ENCODE data around the gene ARL8B.
"Not testable (repeated sequence)": the region's sequence is repeated elsewhere in the genome, so short reads cannot be mapped to it uniquely, and the experiment has no call there.

ARL8B gene

GRCh38 chr3:5110337-5110736 lies 11.8 kb upstream of the ARL8B start:
- no peak for DNase-seq (ENCODE audit: low read depth in 2 of 2)

- DNase-seq (ENCODE audit: low read depth in 2 of 2): no peak
Observed at GRCh38 chr3:5112043-5112442, 10.0 kb upstream of the ARL8B start.

- DNase-seq (ENCODE audit: low read depth in 2 of 2): not testable (repeated sequence)
Observed at GRCh38 chr3:5113726-5114125, 8.4 kb upstream of the ARL8B start.

DNA sequence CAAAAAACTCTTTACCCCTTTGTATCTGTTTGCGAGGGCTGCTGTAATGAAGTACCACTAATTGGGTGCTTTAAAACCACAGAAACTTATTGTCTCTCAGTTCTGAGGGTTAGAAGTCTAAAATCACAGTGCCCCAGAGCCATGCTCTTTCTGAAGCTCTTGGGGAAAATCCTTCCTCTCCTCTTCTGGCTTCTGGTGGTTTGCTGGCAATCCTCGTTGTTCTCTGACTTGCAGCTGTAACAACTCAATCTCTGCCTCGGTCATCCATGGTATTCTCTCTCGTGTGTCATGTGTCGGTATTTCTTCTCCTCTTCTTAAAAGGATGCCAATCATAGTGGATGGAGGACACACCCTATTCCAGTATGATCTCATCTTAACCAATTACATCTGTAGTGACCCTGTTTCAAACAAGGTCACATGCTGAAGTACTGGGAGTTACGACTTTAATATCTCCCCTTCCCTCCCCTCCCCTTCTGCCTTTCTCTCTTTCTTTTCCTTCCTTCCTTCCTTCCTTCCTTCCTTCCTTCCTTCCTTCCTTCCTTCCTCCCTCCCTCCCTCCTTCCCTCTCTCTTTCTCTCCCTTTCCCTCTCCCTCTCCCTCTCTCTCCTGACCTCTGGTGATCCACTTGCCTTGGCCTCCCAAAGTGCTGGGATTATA lies 6.5 kb upstream of the ARL8B start:
- DNase-seq (ENCODE audit: low read depth in 2 of 2): no peak

GRCh38 chr3:5116538-5116937 lies 5.6 kb upstream of the ARL8B start:
- no peak for DNase-seq (ENCODE audit: low read depth in 2 of 2)

GRCh38 chr3:5120446-5120845 lies 1.6 kb upstream of the ARL8B start:
- DNase-seq (ENCODE audit: low read depth in 2 of 2): no peak

GRCh38 chr3:5122741-5123706 lies 932 bp downstream of the ARL8B start:
- no peak for DNase-seq (ENCODE audit: low read depth in 2 of 2)

GRCh38 chr3:5123937-5124336 lies 1.8 kb downstream of the ARL8B start:
- DNase-seq (ENCODE audit: low read depth in 2 of 2): no peak

- DNase-seq (ENCODE audit: low read depth in 2 of 2): no peak
Observed at GRCh38 chr3:5126586-5126985, 4.5 kb downstream of the ARL8B start.

DNA sequence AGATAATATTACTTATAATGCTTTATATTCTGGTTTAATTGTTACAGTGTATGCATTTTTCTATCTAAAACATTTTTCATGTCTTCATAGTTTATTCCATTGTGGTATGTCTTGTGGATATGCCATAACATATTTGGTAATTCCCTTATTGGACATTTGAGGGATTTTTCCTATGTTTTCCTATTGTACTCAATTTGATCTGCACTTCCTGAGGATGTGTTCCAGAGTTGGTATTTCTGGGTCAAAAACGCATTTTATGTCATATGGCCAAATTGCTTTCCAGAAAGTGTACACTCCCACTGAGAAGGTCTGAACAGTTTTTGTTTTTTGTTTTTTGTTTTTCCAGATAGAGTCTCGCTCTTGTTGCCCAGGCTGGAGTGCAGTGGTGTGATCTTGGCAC lies 6.8 kb downstream of the ARL8B start:
- DNase-seq (ENCODE audit: low read depth in 2 of 2): no peak

DNA sequence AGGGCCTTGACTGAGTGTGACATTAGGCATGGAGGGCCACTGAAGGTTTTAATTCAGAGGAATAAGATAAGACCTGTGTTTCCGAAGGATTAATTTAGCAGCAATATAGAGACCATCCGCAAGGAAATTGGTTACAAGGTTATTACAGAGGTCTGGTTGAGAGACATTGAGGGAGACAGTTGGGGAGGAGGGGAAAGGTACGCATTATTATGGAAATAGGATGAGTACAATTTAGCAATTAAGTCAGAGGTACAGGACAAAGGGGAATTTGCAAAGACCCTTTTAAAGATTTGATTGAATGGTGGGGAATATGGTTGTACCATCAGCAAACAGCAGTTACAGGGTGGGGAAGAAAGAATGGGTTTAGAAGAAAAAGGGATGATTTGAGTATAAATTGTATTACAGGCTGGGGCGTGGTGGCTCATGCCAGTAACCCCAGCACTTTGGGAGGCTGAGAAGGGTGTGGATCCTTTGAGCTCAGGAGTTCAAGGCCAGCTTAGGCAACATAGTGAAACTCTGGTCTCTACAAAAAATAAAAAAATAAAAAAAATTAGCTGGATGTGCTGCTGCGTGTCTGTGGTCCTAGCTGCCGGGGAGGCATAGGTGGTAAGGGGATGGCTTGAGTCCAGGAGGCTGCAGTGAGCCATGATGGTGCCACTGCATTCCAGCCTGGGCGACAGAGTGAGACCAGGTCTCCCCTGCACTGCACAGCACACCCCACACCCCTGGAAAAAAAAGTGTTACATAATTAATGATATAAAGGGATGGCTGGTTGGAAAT lies 11.3 kb downstream of the ARL8B start:
- no peak for DNase-seq (ENCODE audit: low read depth in 2 of 2)

DNA sequence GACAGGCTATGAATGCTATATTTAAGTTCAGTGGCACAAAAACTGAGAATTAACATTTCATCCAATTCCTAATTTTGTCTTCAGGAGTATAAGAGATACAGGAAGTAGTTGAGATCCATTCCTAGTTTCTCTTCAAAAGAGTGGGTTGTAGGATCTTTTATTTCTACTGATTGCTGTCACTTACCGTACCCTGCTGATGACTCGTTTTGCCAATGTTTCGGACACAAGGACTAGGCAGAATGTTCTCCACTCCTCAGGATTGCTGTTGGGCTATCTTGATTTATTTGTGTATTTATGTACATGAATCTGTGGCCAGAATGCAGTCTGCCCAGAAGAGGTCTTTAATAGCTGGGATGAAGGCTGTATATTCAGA lies 11.9 kb downstream of the ARL8B start:
- DNase-seq (ENCODE audit: low read depth in 2 of 2): no peak

DNA sequence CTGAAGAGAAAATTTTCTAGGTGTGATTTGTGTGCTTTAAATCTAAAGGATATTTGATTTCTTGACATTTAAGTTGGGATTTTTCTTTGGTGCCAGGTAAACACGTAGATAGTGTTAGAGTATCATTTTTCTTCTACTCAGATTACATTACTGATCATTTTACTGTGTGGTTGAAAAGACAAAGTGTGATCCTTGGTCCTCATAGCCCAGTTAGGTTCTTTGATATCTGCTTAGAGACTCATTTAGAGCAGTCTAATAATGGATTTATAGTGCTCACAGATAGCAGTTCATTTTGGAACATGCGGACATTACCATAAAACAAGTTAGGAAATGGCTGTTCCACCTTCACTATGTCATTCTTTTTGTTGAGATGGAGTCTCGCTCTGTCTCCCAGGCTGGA lies 12.4 kb downstream of the ARL8B start:
- no peak for DNase-seq (ENCODE audit: low read depth in 2 of 2)

GRCh38 chr3:5136211-5136918 lies 14.3 kb downstream of the ARL8B start:
- peak in 1 of 2 donors; percentile 15 for DNase-seq (ENCODE audit: low read depth in 2 of 2)

GRCh38 chr3:5136919-5137429 lies 14.9 kb downstream of the ARL8B start:
- DNase-seq (ENCODE audit: low read depth in 2 of 2): no peak

GRCh38 chr3:5138214-5138981 lies 16.3 kb downstream of the ARL8B start:
- DNase-seq (ENCODE audit: low read depth in 2 of 2): no peak

DNA sequence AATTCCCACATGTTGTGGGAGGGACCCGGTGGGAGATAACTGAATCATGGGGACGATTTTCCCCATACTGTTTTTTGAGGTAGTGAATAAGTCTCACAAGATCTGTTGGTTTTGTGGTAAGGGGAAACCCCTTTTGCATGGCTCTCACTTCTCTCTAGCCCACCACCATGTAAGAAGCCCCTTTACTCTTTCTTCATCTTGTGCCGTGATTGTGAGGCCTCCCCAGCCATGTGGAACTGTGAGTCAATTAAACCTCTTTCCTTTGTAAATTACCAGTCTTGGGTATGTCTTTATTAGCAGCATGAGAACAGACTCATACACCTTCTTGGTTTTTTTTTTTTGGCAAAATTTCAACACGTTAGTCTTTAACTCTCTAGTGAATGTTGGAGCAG lies 18.1 kb downstream of the ARL8B start:
- no peak for DNase-seq (ENCODE audit: low read depth in 2 of 2)

- no peak for DNase-seq (ENCODE audit: low read depth in 2 of 2)
Observed at GRCh38 chr3:5140839-5141238, 18.7 kb downstream of the ARL8B start.

- DNase-seq (ENCODE audit: low read depth in 2 of 2): no peak
Observed at GRCh38 chr3:5141760-5142159, 19.7 kb downstream of the ARL8B start.

- no peak for DNase-seq (ENCODE audit: low read depth in 2 of 2)
Observed at GRCh38 chr3:5143464-5143863, 21.4 kb downstream of the ARL8B start.

All from stimulated activated CD8-positive, alpha-beta memory T cell treated with anti-CD3 and anti-CD28 coated beads, Interleukin-7, amount 100 ng/mL, for 4 hours (primary cell).